Astrocyte (in vitro differentiated cells and primary cell): Measurements from ENCODE around the gene AQP12B. TPM values are rescaled to one million over a fixed set of nuclear protein-coding genes. Genes with fewer than 3 reads are reported as not detected.

Experiments used
- DNase-seq: peaks from one replicate; pipeline ENCODE4 v3.0.0-alpha.2; 2010; ENCODE audit warnings: low read depth
- FAIRE-seq: peaks from 2 replicates; lab custom pipeline; 2011; peaks lifted over from hg19 to GRCh38; lab: Jason Lieb, UNC
- H2AFZ ChIP-seq: 2 replicates; pipeline ENCODE4 v1.6.0; 2012; ENCODE audit warnings: low read depth, low read length, inconsistent platforms
- H3K27ac ChIP-seq: 2 replicates; pipeline ENCODE4 v1.5.1; 2011; ENCODE audit warnings: low read depth, low read length, inconsistent platforms
- H3K27me3 ChIP-seq: 2 replicates; pipeline ENCODE4 v1.6.0; 2011; ENCODE audit warnings: low read length, inconsistent platforms; ENCODE audit not compliant: insufficient read depth
- H3K36me3 ChIP-seq: 2 replicates; pipeline ENCODE4 v1.5.1; 2011; ENCODE audit warnings: low read length, inconsistent platforms; ENCODE audit not compliant: insufficient read depth
- H3K4me1 ChIP-seq: 2 replicates; pipeline ENCODE4 v1.5.1; 2011; ENCODE audit warnings: low read length, inconsistent platforms; ENCODE audit not compliant: insufficient read depth
- H3K4me2 ChIP-seq: 2 replicates; pipeline ENCODE4 v1.6.0; 2012; ENCODE audit warnings: low read length, inconsistent platforms
- H3K4me3 ChIP-seq: 2 replicates; pipeline ENCODE4 v1.5.1; 2011; ENCODE audit warnings: low read depth, mild to moderate bottlenecking, low read length, inconsistent platforms; ENCODE audit not compliant: insufficient read depth
- H3K79me2 ChIP-seq: 2 replicates; pipeline ENCODE4 v1.6.0; 2012; ENCODE audit warnings: mild to moderate bottlenecking, low read length, inconsistent platforms; ENCODE audit not compliant: insufficient read depth
- H3K9ac ChIP-seq: 2 replicates; pipeline ENCODE4 v1.6.0; 2012; ENCODE audit warnings: mild to moderate bottlenecking, low read length, inconsistent platforms
- H3K9me3 ChIP-seq: 2 replicates; pipeline ENCODE4 v1.5.1; 2012; ENCODE audit warnings: low read depth, mild to moderate bottlenecking, low read length, inconsistent platforms; ENCODE audit not compliant: insufficient read depth
- H4K20me1 ChIP-seq: 2 replicates; pipeline ENCODE4 v1.6.0; 2012; ENCODE audit warnings: low read length, inconsistent platforms; ENCODE audit not compliant: insufficient read depth
- H3K27ac Mint-ChIP-seq: one replicate; pipeline ENCODE4 v1.8.0; 2021; ENCODE audit warnings: mild to moderate bottlenecking, mixed read lengths; ENCODE audit not compliant: unreplicated experiment
- H3K27me3 Mint-ChIP-seq: one replicate; pipeline ENCODE4 v1.8.0; 2021; ENCODE audit warnings: low read depth, mixed read lengths; ENCODE audit not compliant: unreplicated experiment
- H3K36me3 Mint-ChIP-seq: one replicate; pipeline ENCODE4 v1.8.0; 2021; ENCODE audit warnings: low read depth, mixed read lengths; ENCODE audit not compliant: unreplicated experiment
- H3K4me1 Mint-ChIP-seq: one replicate; pipeline ENCODE4 v1.8.0; 2021; ENCODE audit warnings: low read depth, mixed read lengths; ENCODE audit not compliant: unreplicated experiment
- H3K4me3 Mint-ChIP-seq: one replicate; pipeline ENCODE4 v1.8.0; 2021; ENCODE audit warnings: mild to moderate bottlenecking, moderate library complexity, mixed read lengths; ENCODE audit not compliant: unreplicated experiment
- H3K9me3 Mint-ChIP-seq: one replicate; pipeline ENCODE4 v1.8.0; 2021; ENCODE audit warnings: mild to moderate bottlenecking, mixed read lengths; ENCODE audit not compliant: unreplicated experiment
- CTCF ChIP-seq: IDR thresholded peaks from 2 replicates; pipeline ENCODE4 v1.5.1; 2011; ENCODE audit warnings: low read depth, mild to moderate bottlenecking, inconsistent platforms, low read length, moderate library complexity; ENCODE audit not compliant: insufficient read depth
- EZH2 ChIP-seq: IDR thresholded peaks from 2 replicates; pipeline ENCODE4 v1.6.1; 2012; ENCODE audit warnings: mild to moderate bottlenecking, low read length, inconsistent platforms; ENCODE audit not compliant: insufficient read depth
- total RNA-seq: library from RNA; stranded (reverse); gene quantifications from 2 replicates; pipeline ENCODE4 v1.2.1, GENCODE V29; 2021

AQP12B gene
- total RNA-seq, 1 donor from 2014 or later, result not detected

DNA sequence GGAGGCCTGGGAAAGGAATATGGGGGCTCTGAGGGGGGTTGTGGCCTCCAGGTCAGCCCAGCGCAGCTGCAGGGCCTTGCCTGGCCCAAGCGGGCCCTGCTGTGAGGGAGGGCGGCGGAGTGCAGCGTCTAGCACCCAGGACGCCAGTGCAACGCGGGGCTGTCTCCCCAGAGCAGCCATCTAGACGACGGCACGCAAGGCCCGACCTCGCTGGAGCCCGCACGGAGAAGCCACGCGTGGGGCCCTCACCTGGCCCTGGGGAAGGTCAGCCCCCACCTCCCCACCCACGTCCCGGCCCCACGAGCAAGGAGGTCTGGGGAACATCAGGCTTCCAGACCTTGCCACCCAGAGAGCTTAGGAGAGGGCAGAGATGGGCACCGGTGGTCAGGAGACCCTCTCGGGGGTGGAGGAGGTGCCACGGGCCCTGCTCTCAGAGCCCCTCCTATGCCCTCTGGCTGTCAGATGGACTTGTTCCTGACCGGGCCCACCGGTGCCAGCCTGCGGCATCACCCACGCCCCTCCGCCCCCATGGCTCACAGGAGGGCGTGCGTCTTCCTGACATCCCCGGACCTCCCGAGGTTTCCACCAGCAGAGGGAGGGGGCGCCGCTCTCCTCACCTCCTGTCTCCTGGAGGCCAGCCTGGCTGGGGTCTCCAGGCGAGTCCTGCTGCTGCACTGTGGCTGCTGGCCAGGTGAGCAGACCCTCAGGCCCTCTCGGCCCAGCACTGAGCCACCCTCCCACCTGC is 40.5 kb downstream of the AQP12B start:
- Histone ChIP-seq H3K27me3 (peaks cover 8% of the 10 kb centered on the region), H3K4me1 (no peaks in the 10 kb centered on the region), H3K36me3 (no peaks in the 10 kb centered on the region), H4K20me1 (no peaks in the 10 kb centered on the region), H3K9me3 (no peaks in the 10 kb centered on the region), H3K4me2 (no peak overlapping the region), H3K79me2 (no peaks in the 10 kb centered on the region), H3K4me3 (no peak overlapping the region), H2AFZ (no peak overlapping the region), H3K9ac (no peak overlapping the region), H3K27ac (no peak overlapping the region)
- Mint-ChIP-seq H3K4me3 (no peak overlapping the region), H3K4me1 (no peaks in the 10 kb centered on the region), H3K27ac (no peak overlapping the region), H3K36me3 (no peaks in the 10 kb centered on the region), H3K27me3 (peaks cover 45% of the 10 kb centered on the region), H3K9me3 (peaks cover 3% of the 10 kb centered on the region)
- TF ChIP-seq EZH2, result no peak
- TF ChIP-seq CTCF, result no peak
- DNase-seq, result no peak
- FAIRE-seq, result no peak

- Histone ChIP-seq H4K20me1 (no peaks in the 10 kb centered on the region), H3K9me3 (no peaks in the 10 kb centered on the region), H3K9ac (no peak overlapping the region), H3K4me2 (no peak overlapping the region), H3K79me2 (no peaks in the 10 kb centered on the region), H3K4me3 (no peak overlapping the region), H3K27me3 (peaks cover 8% of the 10 kb centered on the region), H3K27ac (no peak overlapping the region), H2AFZ (no peak overlapping the region), H3K36me3 (no peaks in the 10 kb centered on the region), H3K4me1 (no peaks in the 10 kb centered on the region)
- H3K27me3 Mint-ChIP-seq, result peaks cover 44% of the 10 kb centered on the region
- no peak overlapping the region for H3K27ac Mint-ChIP-seq
- FAIRE-seq, result no peak
- no peak overlapping the region for H3K4me3 Mint-ChIP-seq
- TF ChIP-seq CTCF (no peak), EZH2 (no peak)
- DNase-seq, result no peak
- H3K4me1 Mint-ChIP-seq, result no peaks in the 10 kb centered on the region
- peaks cover 6% of the 10 kb centered on the region for H3K9me3 Mint-ChIP-seq
- peaks cover 3% of the 10 kb centered on the region for H3K36me3 Mint-ChIP-seq
These were observed 41.7 kb downstream of the AQP12B start for GRCh38 chr2:240640939-240641338.

- peaks cover 10% of the 10 kb centered on the region for H3K9me3 Mint-ChIP-seq
- Histone ChIP-seq H3K36me3 (no peaks in the 10 kb centered on the region), H3K4me3 (no peak overlapping the region), H3K27me3 (peaks cover 8% of the 10 kb centered on the region), H4K20me1 (no peaks in the 10 kb centered on the region), H3K27ac (no peak overlapping the region), H3K79me2 (no peaks in the 10 kb centered on the region), H3K9me3 (no peaks in the 10 kb centered on the region), H3K4me1 (no peaks in the 10 kb centered on the region), H3K9ac (no peak overlapping the region), H2AFZ (no peak overlapping the region), H3K4me2 (no peak overlapping the region)
- TF ChIP-seq CTCF, result no peak
- TF ChIP-seq EZH2, result no peak
- no peak for DNase-seq
- no peaks in the 10 kb centered on the region for H3K4me1 Mint-ChIP-seq
- peaks cover 3% of the 10 kb centered on the region for H3K36me3 Mint-ChIP-seq
- peaks cover 42% of the 10 kb centered on the region for H3K27me3 Mint-ChIP-seq
- H3K4me3 Mint-ChIP-seq, result no peak overlapping the region
- no peak for FAIRE-seq
- no peak overlapping the region for H3K27ac Mint-ChIP-seq
These were observed 43.1 kb downstream of the AQP12B start for GRCh38 chr2:240639566-240639965.
